ENCODE results near the gene GANAB.
A peak's percentile ranks its signal among the peaks of the same experiment; 100 is the strongest.
"Not testable (repeated sequence)": the region's sequence is repeated elsewhere in the genome, so short reads cannot be mapped to it uniquely, and the experiment has no call there.

The GANAB gene

GRCh38 chr11:62682518-62682917 lies 36.1 kb upstream of the GANAB start:
- DNase-seq (ENCODE audit: insufficient read length, low spot score): no peak
- FAIRE-seq: no peak
- TF ChIP-seq, protein P1, sequence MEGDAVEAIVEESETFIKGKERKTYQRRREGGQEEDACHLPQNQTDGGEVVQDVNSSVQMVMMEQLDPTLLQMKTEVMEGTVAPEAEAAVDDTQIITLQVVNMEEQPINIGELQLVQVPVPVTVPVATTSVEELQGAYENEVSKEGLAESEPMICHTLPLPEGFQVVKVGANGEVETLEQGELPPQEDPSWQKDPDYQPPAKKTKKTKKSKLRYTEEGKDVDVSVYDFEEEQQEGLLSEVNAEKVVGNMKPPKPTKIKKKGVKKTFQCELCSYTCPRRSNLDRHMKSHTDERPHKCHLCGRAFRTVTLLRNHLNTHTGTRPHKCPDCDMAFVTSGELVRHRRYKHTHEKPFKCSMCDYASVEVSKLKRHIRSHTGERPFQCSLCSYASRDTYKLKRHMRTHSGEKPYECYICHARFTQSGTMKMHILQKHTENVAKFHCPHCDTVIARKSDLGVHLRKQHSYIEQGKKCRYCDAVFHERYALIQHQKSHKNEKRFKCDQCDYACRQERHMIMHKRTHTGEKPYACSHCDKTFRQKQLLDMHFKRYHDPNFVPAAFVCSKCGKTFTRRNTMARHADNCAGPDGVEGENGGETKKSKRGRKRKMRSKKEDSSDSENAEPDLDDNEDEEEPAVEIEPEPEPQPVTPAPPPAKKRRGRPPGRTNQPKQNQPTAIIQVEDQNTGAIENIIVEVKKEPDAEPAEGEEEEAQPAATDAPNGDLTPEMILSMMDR (IDR thresholded peaks at IDR 0.05; ENCODE audit: insufficient read depth, missing control alignments): no peak

DNA sequence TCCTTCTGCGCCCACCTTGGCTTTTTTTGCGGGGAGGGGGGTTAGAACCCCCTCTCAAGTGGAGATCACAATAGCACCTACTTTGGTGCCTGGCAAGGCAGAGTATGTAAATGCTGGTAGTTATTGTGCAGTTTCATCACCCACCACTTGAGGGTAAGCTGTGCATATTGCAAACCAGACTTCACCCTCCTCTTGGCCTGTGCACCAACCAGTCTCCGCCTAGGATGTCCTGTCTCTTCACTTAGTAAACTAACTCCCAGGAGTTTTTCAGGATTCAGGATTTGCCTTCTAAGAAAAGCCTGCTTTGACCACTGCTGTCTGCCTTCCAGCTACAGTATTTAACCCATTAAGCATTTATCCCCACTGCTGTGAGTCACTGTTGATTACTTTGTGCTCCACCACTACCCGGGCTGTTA lies 34.4 kb upstream of the GANAB start:
- DNase-seq (ENCODE audit: insufficient read length, low spot score): no peak
- no peak for FAIRE-seq
- TF ChIP-seq, protein P1 (IDR thresholded peaks at IDR 0.05; ENCODE audit: insufficient read depth, missing control alignments): peak; percentile 61

GRCh38 chr11:62678770-62679696 lies 32.6 kb upstream of the GANAB start, which contains the start of gene UBXN1:
TSS of gene UBXN1 (minus strand) at chr11:62679073. CDS start at chr11:62678923, 150 bp downstream.
- TF ChIP-seq, protein P1 (IDR thresholded peaks at IDR 0.05; ENCODE audit: insufficient read depth, missing control alignments): no peak
- FAIRE-seq (no peak), DNase-seq (ENCODE audit: insufficient read length, low spot score) (peak; percentile 91)

- FAIRE-seq: no peak
- no peak for DNase-seq (ENCODE audit: insufficient read length, low spot score)
- TF ChIP-seq, protein P1 (IDR thresholded peaks at IDR 0.05; ENCODE audit: insufficient read depth, missing control alignments): no peak
Measured at GRCh38 chr11:62678433-62678769, 32.0 kb upstream of the GANAB start.

GRCh38 chr11:62677714-62678113 lies 31.3 kb upstream of the GANAB start:
- TF ChIP-seq, protein P1 (IDR thresholded peaks at IDR 0.05; ENCODE audit: insufficient read depth, missing control alignments): no peak
- DNase-seq (ENCODE audit: insufficient read length, low spot score): no peak
- FAIRE-seq: no peak

DNA sequence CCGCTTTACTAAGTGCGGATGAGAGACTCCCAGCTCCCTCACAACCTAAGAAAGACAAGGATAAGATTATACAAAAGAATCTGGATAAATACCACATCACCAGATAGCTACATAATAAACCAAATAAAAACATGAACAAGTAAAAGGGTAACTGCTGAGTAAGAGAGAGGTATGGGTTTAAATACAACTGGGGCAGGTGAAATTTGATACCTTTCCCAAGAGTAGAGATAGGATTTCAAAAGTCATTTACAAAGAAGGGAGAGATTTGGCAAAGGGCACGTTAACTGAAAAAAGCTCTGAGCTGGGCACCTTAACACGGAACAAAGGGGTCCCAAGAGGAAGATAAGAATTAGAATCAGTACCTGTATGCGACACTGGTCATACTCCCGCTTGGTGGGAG lies 30.7 kb upstream of the GANAB start:
- FAIRE-seq (no peak), DNase-seq (ENCODE audit: insufficient read length, low spot score) (no peak)
- TF ChIP-seq, protein P1 (IDR thresholded peaks at IDR 0.05; ENCODE audit: insufficient read depth, missing control alignments): no peak

- FAIRE-seq: no peak
- DNase-seq (ENCODE audit: insufficient read length, low spot score): no peak
- TF ChIP-seq, protein P1 (IDR thresholded peaks at IDR 0.05; ENCODE audit: insufficient read depth, missing control alignments): no peak
Measured at GRCh38 chr11:62676698-62677097, 30.3 kb upstream of the GANAB start.

- not testable (repeated sequence) for FAIRE-seq; DNase-seq (ENCODE audit: insufficient read length, low spot score)
Measured at GRCh38 chr11:62675415-62675814, 29.0 kb upstream of the GANAB start.
